Neural cell (in vitro differentiated cells): Measurements from ENCODE around the gene WDR38. TPM values are rescaled to one million over a fixed set of nuclear protein-coding genes. Genes with fewer than 3 reads are reported as not detected.

Source experiments
- H2AFZ ChIP-seq: fragments of 200-600, 300-800 bp; sonication (generic), shearing (Covaris generic); 2 replicates; pipeline ENCODE4 v1.6.0; 2014; ENCODE audit warnings: low read depth, mild to moderate bottlenecking, antibody characterized with exemption, low read length, moderate library complexity
- H3F3A ChIP-seq: fragments of 200-600 bp; shearing (Covaris generic); 2 replicates; pipeline ENCODE4 v1.6.1; 2016; ENCODE audit warnings: mild to moderate bottlenecking, moderate library complexity, mixed read lengths, antibody characterized with exemption, low read length; ENCODE audit not compliant: insufficient read depth, poor library complexity, severe bottlenecking
- H3K27ac ChIP-seq: fragments of 200-600, 300-800 bp; sonication (generic), shearing (Covaris generic); 2 replicates; pipeline ENCODE4 v1.5.1; 2014; ENCODE audit warnings: mild to moderate bottlenecking, low read length, moderate library complexity
- H3K27me3 ChIP-seq: fragments of 300-800, 200-600 bp; sonication (generic), shearing (Covaris generic); 2 replicates; pipeline ENCODE4 v1.6.0; 2014; ENCODE audit warnings: mild to moderate bottlenecking, low read depth, low read length, moderate library complexity; ENCODE audit not compliant: insufficient read depth
- H3K36me3 ChIP-seq: fragments of 300-800, 200-600 bp; sonication (generic), shearing (Covaris generic); 2 replicates; pipeline ENCODE4 v1.5.1; 2014; ENCODE audit warnings: mild to moderate bottlenecking, antibody characterized with exemption, low read length, moderate library complexity; ENCODE audit not compliant: insufficient read depth
- H3K4me2 ChIP-seq: fragments of 300-800, 200-600 bp; sonication (generic), shearing (Covaris generic); 2 replicates; pipeline ENCODE4 v1.6.0; 2014; ENCODE audit warnings: mild to moderate bottlenecking, low read length
- H3K4me3 ChIP-seq: fragments of 300-800, 200-600 bp; sonication (generic), shearing (Covaris generic); 2 replicates; pipeline ENCODE4 v1.5.1; 2014; ENCODE audit warnings: mild to moderate bottlenecking, low read length, moderate library complexity
- H3K79me2 ChIP-seq: fragments of 200-600 bp; shearing (Covaris generic); replicated peaks from 2 replicates; pipeline ENCODE4 v1.6.0; 2014; ENCODE audit warnings: mild to moderate bottlenecking, low read length, moderate library complexity; ENCODE audit not compliant: insufficient read depth
- H3K9ac ChIP-seq: fragments of 300-800, 200-600 bp; sonication (generic), shearing (Covaris generic); 2 replicates; pipeline ENCODE4 v1.6.1; 2016; ENCODE audit warnings: mild to moderate bottlenecking, low read length, mixed read lengths
- H3K9me2 ChIP-seq: fragments of 200-600 bp; shearing (Covaris generic); 2 replicates; pipeline ENCODE4 v1.6.1; 2016; ENCODE audit warnings: mild to moderate bottlenecking, low read length, mixed read lengths; ENCODE audit not compliant: insufficient read depth
- H3K9me3 ChIP-seq: fragments of 200-600, 300-800 bp; sonication (generic), shearing (Covaris generic); 2 replicates; pipeline ENCODE4 v1.6.1; 2016; ENCODE audit warnings: mild to moderate bottlenecking, mixed run types, low read length, moderate library complexity, mixed read lengths
- H4K20me1 ChIP-seq: fragments of 200-600 bp; shearing (Covaris generic); 2 replicates; pipeline ENCODE4 v1.6.1; 2016; ENCODE audit warnings: mild to moderate bottlenecking, mixed run types; ENCODE audit not compliant: insufficient read depth
- CTCF ChIP-seq: fragments of 450-650 bp; IDR thresholded peaks from 2 replicates; pipeline ENCODE4 v1.5.1; 2014; ENCODE audit warnings: antibody characterized with exemption, mild to moderate bottlenecking, moderate library complexity; ENCODE audit not compliant: poor library complexity, severe bottlenecking
- EP300 ChIP-seq: fragments of 450-650 bp; conservative IDR thresholded peaks from 2 replicates; pipeline ENCODE4 v1.6.1; 2014; ENCODE audit warnings: antibody characterized with exemption, mild to moderate bottlenecking, moderate library complexity; ENCODE audit not compliant: poor library complexity, severe bottlenecking
- EZH2 ChIP-seq: fragments of 200-600, 300-800 bp; shearing (Covaris generic), sonication (generic); IDR thresholded peaks from 2 replicates; pipeline ENCODE4 v1.6.1; 2014; ENCODE audit warnings: antibody characterized with exemption, low read length, borderline replicate concordance, mild to moderate bottlenecking; ENCODE audit not compliant: insufficient read depth, poor library complexity, severe bottlenecking
- MXI1 ChIP-seq: fragments of 450-650 bp; conservative IDR thresholded peaks from 2 replicates; pipeline ENCODE4 v1.6.1; 2014; ENCODE audit warnings: antibody characterized with exemption, mild to moderate bottlenecking; ENCODE audit not compliant: poor library complexity, severe bottlenecking
- POLR2AphosphoS5 ChIP-seq: IDR thresholded peaks from 2 replicates; pipeline ENCODE4 v1.6.1; 2012
- RAD21 ChIP-seq: fragments of 450-650 bp; conservative IDR thresholded peaks from 2 replicates; pipeline ENCODE4 v1.6.1; 2014; ENCODE audit warnings: antibody characterized with exemption, mild to moderate bottlenecking, moderate library complexity
- SMC3 ChIP-seq: fragments of 450-650 bp; conservative IDR thresholded peaks from 2 replicates; pipeline ENCODE4 v1.6.1; 2014; ENCODE audit warnings: antibody characterized with exemption, mild to moderate bottlenecking, moderate library complexity; ENCODE audit not compliant: poor library complexity
- TAF1 ChIP-seq: IDR thresholded peaks from 2 replicates; pipeline ENCODE4 v1.6.1; 2012; ENCODE audit warnings: low read depth
- polyA plus RNA-seq: library from polyadenylated mRNA; depleted of rRNA; stranded (reverse); fragments of >200 nt; gene quantifications from 2 replicates; pipeline ENCODE4 v1.2.3, GENCODE V29; 2014
- TF ChIP-seq, protein P1 (sequence below): IDR thresholded peaks from 2 replicates; pipeline ENCODE4 v1.6.1; 2012; ENCODE audit warnings: borderline replicate concordance

WDR38 gene
- polyA plus RNA-seq, 1 donor from 2014 or later, result not detected

GRCh38 chr9:124871156-124871561 is 17.9 kb downstream of the WDR38 start:
- Histone ChIP-seq H3K79me2 (peaks cover 29% of the 10 kb centered on the region), H3K36me3 (no peaks in the 10 kb centered on the region), H3K4me2 (no peak overlapping the region), H4K20me1 (no peaks in the 10 kb centered on the region), H3K9me3 (no peaks in the 10 kb centered on the region), H3K4me3 (peak overlapping the region; percentile 99), H3K9me2 (no peaks in the 10 kb centered on the region), H3F3A (no peaks in the 10 kb centered on the region), H3K27me3 (no peaks in the 10 kb centered on the region), H3K27ac (no peak overlapping the region), H2AFZ (no peak overlapping the region), H3K9ac (no peak overlapping the region)
- TF ChIP-seq CTCF (no peak), MXI1 (no peak), POLR2AphosphoS5 (no peak), EP300 (no peak), SMC3 (no peak), TAF1 (no peak), RAD21 (no peak), EZH2 (no peak)
- TF ChIP-seq, protein P1, sequence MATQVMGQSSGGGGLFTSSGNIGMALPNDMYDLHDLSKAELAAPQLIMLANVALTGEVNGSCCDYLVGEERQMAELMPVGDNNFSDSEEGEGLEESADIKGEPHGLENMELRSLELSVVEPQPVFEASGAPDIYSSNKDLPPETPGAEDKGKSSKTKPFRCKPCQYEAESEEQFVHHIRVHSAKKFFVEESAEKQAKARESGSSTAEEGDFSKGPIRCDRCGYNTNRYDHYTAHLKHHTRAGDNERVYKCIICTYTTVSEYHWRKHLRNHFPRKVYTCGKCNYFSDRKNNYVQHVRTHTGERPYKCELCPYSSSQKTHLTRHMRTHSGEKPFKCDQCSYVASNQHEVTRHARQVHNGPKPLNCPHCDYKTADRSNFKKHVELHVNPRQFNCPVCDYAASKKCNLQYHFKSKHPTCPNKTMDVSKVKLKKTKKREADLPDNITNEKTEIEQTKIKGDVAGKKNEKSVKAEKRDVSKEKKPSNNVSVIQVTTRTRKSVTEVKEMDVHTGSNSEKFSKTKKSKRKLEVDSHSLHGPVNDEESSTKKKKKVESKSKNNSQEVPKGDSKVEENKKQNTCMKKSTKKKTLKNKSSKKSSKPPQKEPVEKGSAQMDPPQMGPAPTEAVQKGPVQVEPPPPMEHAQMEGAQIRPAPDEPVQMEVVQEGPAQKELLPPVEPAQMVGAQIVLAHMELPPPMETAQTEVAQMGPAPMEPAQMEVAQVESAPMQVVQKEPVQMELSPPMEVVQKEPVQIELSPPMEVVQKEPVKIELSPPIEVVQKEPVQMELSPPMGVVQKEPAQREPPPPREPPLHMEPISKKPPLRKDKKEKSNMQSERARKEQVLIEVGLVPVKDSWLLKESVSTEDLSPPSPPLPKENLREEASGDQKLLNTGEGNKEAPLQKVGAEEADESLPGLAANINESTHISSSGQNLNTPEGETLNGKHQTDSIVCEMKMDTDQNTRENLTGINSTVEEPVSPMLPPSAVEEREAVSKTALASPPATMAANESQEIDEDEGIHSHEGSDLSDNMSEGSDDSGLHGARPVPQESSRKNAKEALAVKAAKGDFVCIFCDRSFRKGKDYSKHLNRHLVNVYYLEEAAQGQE, result no peak

GRCh38 chr9:124873664-124874063 is 20.4 kb downstream of the WDR38 start:
- Histone ChIP-seq H4K20me1 (no peaks in the 10 kb centered on the region), H3K9me2 (no peaks in the 10 kb centered on the region), H3K27me3 (no peaks in the 10 kb centered on the region), H3K9ac (no peak overlapping the region), H3K9me3 (no peaks in the 10 kb centered on the region), H3K4me3 (no peak overlapping the region), H3K36me3 (no peaks in the 10 kb centered on the region), H3K79me2 (peaks cover 29% of the 10 kb centered on the region), H3F3A (no peaks in the 10 kb centered on the region), H3K4me2 (no peak overlapping the region), H2AFZ (no peak overlapping the region), H3K27ac (no peak overlapping the region)
- no peak for TF ChIP-seq SMC3
- no peak for TF ChIP-seq POLR2AphosphoS5
- TF ChIP-seq EZH2, result no peak
- TF ChIP-seq RAD21, result no peak
- no peak for TF ChIP-seq MXI1
- TF ChIP-seq, protein P1, result no peak
- TF ChIP-seq TAF1, result no peak
- TF ChIP-seq EP300, result no peak
- TF ChIP-seq CTCF, result no peak
